ENCODE results near the gene SETD7.

GRCh38 chr4:139511320-139511719, 44.7 kb downstream of the SETD7 start:
- TF ChIP-seq CTCF (IDR thresholded peaks at IDR 0.05; ENCODE audit: poor library complexity, severe bottlenecking) (no peak), POLR2AphosphoS5 (IDR thresholded peaks at IDR 0.05) (no peak), REST (IDR thresholded peaks at IDR 0.05; ENCODE audit: borderline replicate concordance) (no peak), EP300 (conservative IDR thresholded peaks at IDR 0.05; ENCODE audit: poor library complexity, severe bottlenecking) (no peak)
